ENCODE results near the gene FAM107B. TPM values are rescaled to one million over a fixed set of nuclear protein-coding genes. Genes with fewer than 3 reads are reported as not detected.
"Not testable (repeated sequence)": the region's sequence is repeated elsewhere in the genome, so short reads cannot be mapped to it uniquely, and the experiment has no call there.

The FAM107B gene
- total RNA-seq, 1 donor from 2014 or later, result 36.6 TPM

DNA sequence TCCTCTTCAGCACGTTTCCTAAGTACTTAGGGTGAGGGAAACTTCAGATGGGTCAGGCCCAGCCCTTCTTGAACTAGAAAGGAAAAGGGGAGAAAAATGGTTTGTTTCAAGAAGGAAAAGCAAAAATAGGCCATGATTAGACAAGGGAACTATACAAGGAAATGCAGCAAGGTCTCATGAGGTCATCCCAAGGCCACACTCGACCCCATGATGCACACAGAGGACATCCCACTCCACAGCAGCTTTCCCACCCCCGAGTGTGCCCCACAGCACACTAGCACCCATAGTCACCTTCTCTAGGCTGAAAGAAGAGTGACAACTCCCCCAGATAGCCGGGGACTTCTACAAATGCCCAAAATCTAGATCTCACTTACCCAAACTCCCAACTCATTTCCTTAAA, 173.4 kb downstream of the FAM107B start:
- DNase-seq, result no peak

- DNase-seq, result no peak
These were observed 174.6 kb downstream of the FAM107B start for GRCh38 chr10:14600065-14600464.

DNA sequence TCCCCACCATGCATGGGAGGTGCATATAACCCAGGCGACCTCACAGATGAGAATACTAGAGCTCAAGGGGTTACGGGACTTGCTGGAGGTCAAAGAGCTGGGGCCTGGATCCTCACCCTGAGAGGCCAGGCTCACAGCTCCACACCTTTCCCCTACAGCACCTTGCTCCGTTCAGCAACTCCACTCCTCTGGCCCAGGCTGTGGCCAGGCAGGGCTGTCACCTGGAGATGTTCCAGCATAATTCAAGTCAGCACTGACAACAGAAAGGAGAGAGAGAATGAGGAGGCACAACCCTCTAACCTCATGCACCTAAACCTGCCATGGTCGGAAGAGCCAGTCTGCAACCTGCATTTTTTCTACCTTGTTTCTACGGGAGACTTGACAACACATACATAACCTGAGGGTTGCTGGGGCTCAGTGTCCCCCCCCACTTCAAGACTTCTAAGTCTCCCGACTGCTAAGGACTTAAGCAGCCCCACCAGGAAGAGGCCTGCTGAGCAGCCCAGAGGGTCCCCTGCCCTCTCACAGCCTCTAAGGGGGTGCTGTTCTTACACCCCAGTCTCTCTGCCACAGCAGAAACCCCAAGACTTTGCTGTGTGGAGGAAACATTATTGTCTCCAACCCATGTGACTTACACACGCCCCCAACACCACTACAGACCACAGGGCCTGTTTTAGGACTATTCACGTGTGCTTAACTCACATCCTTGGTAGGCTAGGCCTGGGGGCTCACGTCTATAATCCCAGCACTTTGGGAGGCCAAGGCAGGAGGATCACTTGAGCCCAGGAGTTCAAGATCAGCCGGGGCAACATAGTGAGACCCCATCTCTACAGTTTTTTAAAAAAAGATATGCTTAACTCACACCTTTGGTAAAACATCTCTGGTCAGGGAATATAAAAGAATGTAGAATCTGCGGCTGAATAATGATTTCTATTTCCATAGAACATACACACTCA, 175.6 kb downstream of the FAM107B start:
- DNase-seq, result no peak

GRCh38 chr10:14595526-14596182, 179.0 kb downstream of the FAM107B start:
- DNase-seq, result no peak

GRCh38 chr10:14594878-14595525, 179.7 kb downstream of the FAM107B start:
- no peak for DNase-seq

DNA sequence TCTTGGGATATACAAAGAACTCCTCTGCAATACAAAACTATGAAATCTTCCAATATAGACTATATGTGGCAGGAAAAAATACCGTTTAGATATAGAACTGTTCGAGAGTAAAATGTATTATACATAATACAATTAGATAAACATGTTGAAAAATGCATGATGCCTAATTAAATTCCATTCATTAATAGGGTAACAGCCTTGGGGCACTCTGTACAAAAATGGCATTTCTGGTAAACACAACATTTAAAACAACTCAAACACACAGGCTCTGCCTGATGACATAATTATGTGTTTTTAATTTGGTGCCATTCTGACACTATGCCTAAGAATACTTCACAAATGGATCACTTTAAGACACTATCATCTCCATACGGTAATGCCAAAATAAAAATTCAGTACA, 180.9 kb downstream of the FAM107B start:
- DNase-seq, result no peak

DNA sequence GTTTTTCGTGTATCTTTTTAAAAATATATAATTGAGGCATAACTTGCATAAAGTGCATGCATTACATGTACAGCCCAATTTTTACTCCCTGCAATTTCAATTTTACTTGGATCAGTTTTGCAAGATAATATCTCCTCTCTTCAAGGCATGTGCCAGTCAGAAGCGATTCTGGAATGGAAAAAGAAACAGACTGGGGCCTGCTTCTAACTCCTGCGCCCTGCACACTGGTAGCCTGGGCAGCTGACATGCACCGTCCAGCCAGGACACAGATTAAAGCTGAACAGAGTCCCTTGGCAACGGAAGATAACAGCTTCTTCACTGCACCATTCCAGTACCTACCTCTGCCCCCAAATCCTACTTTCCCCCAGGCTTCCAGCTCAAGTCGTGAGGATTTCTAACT, 182.1 kb downstream of the FAM107B start:
- no peak for DNase-seq

GRCh38 chr10:14592026-14592425, 182.7 kb downstream of the FAM107B start:
- no peak for DNase-seq

DNA sequence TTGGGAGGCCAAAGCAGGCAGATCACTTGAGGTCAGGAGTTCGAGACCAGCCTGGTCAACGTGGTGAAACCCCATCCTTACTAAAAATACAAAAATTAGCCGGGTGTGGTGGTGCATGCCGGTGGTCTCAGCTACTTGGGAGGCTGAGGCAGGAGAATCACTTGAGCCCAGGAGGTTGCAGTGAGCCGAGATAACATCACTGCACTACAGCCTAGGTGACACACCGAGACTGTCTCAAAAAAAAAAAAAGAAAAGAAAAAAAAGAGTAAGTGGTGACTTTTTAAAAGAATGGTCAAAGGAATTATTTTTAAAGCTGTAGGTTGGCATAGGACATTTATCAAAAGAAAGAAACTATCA, 185.8 kb downstream of the FAM107B start:
- DNase-seq, result not testable (repeated sequence)

GRCh38 chr10:14588084-14588937, 186.4 kb downstream of the FAM107B start:
- DNase-seq, result peak; percentile 63

DNA sequence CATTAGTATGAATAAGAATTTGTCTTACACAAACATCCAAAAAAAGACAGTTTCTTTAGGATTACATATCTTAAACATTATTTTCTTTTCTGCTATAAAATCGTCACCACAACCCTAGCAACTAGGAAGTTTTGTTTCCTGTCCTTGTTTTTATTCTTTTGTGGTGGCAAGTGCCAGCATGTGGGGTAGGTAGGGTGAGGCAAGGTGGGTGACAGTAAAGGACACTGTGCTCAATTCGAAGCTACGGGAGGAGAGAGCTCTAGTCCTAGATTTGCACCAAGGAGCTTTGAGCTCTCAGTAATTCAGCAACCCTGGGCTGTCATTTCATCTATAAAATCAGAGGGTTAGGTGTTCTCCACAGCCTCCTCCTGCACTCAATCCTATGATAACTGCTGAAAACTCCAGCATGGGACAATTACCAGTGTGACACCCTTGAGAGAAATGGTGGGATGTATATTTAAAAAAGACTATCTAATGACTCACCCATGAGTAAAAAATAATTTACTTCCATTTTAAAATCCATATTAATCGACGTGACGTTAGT, 187.1 kb downstream of the FAM107B start:
- DNase-seq, result no peak

DNA sequence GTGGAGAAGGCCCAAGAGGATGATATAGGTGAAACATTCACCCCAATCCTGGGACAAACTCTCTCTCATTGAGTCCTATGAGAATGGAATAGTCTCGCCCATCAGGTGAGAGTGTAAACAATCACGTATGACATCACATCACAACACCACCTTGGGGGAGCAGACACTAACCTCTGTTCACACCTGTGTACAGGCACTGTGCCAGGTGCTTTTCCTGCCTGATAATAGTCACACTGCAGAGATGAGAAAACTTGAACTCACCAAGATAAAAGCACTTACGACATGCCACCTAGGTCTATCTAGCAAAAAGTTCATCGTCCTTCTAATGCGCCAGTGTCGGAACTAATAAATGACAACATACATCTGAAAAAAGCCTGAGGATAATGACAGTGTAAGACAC, 187.8 kb downstream of the FAM107B start:
- DNase-seq, result no peak

- DNase-seq, result no peak
These were observed 189.2 kb downstream of the FAM107B start for GRCh38 chr10:14585287-14586193.

GRCh38 chr10:14584661-14585060, 190.0 kb downstream of the FAM107B start:
- DNase-seq, result no peak

GRCh38 chr10:14583967-14584366, 190.7 kb downstream of the FAM107B start:
- no peak for DNase-seq

- DNase-seq, result no peak
These were observed 191.4 kb downstream of the FAM107B start for GRCh38 chr10:14583252-14583651.

DNA sequence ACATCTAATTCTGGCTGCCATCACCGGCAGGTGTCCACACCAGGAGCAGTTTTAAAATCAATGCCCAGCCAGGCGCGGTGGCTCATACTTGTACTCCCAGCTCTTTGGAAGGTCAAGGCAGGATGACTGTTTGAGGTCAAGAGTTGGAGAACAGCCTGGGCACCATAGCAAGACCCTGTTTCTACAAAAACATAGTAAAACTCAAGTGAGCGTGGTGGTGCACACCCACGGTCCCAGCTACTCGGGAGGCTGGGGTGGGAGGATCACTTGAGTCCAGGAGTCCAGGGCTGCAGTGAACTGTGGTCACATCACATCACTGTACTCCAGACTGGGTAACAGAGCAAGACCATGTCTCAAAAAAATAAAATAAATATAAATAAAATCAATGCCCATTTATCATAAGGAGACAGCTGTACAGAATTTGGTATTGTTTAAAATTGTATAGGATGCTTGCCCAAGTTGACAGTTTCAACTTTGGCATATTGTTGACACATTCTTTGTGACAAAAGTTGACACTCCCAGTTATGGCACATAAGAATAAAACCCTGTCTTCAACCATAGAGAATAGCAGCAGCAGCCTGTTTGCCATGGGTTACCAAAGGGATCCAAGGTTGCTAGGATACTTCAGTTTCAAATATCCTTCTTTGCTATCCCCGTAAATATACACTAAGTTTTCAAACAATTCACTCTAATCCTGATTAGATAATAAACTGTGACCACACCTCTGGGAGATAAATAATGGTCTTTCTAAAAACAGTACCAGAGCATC, 193.0 kb downstream of the FAM107B start:
- DNase-seq, result no peak

DNA sequence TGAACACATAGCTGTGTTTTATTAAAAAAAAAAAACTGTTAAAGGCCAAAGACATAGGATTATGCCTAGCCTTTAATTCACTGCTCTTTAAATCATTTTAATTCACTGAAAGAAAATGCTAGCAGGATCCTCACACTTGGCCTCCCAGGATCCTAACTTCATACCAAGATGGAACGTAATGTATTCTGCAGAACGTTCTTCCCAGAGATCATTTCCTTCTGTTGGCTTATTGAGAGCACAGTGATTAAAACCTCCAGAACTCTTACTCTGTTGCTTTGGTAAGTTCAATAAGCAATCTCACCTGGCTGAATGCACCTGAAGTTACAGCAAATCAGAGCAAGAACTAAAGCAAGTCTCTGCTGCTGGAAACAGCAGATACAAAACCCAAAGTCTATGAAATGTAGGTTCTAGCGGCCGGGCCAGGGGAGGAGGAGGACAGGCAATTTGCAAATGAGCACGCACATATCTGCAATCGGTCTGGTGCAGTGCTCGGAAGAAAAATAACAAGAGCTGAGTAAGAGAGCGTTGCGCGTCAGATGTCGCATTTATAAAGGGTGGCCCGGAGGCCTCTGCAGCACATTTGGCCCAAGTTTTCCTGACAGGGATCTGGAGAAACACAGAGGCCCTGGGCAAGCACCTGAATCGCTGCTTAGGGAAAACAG, 193.9 kb downstream of the FAM107B start:
- DNase-seq, result no peak

DNA sequence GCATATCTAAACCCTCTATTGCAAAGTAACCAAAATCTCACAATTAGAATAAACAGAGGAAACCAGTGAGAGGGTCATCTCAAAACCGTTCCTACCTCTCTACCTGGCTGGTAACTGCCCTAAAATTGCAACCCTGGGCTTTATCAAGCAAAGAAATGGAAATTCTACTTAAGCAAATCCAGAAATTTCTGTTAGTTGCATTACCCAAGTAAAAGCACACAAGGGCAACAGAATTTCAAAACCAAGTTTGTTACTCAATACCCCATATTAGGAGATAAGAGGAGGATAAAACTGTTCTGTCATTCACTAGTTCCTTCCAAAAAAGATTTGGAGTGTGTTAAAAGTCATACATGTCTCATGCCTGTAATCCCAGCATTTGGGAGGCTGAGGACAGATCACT, 195.3 kb downstream of the FAM107B start:
- DNase-seq, result no peak

Measured in tongue (tissue), 2 donors.